ENCODE results near the gene ARRDC4. TPM values are rescaled to one million over a fixed set of nuclear protein-coding genes. Genes with fewer than 3 reads are reported as not detected.
A peak's percentile ranks its signal among the peaks of the same experiment; 100 is the strongest.

Gene ARRDC4
- total RNA-seq, 4 donors from 2014 or later: 10.2 to 45.1 (median 25.0) TPM

GRCh38 chr15:97995192-97995591 is 34.7 kb downstream of the ARRDC4 start:
- no peak overlapping the region for H3K4me3 ChIP-seq
- no peaks in the 10 kb centered on the region for H3K27me3 ChIP-seq
- H3K27ac ChIP-seq: no peak overlapping the region
- TF ChIP-seq, protein P1, sequence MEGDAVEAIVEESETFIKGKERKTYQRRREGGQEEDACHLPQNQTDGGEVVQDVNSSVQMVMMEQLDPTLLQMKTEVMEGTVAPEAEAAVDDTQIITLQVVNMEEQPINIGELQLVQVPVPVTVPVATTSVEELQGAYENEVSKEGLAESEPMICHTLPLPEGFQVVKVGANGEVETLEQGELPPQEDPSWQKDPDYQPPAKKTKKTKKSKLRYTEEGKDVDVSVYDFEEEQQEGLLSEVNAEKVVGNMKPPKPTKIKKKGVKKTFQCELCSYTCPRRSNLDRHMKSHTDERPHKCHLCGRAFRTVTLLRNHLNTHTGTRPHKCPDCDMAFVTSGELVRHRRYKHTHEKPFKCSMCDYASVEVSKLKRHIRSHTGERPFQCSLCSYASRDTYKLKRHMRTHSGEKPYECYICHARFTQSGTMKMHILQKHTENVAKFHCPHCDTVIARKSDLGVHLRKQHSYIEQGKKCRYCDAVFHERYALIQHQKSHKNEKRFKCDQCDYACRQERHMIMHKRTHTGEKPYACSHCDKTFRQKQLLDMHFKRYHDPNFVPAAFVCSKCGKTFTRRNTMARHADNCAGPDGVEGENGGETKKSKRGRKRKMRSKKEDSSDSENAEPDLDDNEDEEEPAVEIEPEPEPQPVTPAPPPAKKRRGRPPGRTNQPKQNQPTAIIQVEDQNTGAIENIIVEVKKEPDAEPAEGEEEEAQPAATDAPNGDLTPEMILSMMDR (IDR thresholded peaks at IDR 0.05): no peak
- no peak for TF ChIP-seq POLR2A (IDR thresholded peaks at IDR 0.05)
- H3K9me3 ChIP-seq: no peaks in the 10 kb centered on the region
- H3K36me3 ChIP-seq: no peaks in the 10 kb centered on the region
- H3K4me1 ChIP-seq: no peaks in the 10 kb centered on the region
- DNase-seq: no peak
- intact Hi-C loops (cut with DNase I; ENCODE audit: low total_unique reads): no loop called here

DNA sequence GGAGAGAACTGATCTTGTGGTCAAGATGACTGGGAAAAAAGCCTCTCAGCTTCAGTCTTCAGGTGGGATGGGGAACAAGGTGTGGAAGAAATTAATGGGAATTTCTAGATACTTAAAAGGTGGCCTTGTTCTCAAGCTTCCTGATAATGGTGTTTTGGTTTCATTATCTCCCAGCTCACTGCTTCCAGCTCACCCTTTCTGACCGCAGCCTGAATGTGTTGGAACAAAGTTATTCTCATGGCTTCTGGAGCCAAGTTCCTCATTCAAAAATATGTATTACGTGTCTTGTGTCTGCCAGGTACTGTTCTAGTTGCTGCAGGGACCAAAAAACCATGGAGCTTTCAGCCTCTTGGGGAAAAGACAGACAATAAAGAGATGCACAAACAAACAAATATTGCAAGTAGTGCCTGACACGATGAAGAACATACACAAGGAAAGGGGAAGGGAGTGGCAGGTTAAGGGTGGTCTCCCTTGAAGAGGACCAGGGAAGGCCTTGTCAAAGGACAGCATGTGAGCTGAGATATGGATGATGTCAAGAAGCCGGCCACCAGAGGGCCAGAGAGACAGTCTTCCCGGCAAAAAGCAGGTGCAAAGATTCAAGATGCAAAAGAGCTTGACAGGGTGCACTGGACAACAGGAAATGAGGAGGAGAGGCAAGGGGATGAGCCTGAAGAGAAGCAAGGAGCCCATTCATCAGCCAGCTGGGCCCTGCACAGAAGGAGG is 35.5 kb downstream of the ARRDC4 start:
- Histone ChIP-seq H3K27me3 (no peaks in the 10 kb centered on the region), H3K4me1 (no peaks in the 10 kb centered on the region), H3K36me3 (no peaks in the 10 kb centered on the region), H3K4me3 (no peak overlapping the region), H3K27ac (no peak overlapping the region), H3K9me3 (no peaks in the 10 kb centered on the region)
- intact Hi-C loops (cut with DNase I; ENCODE audit: low total_unique reads): no loop called here
- TF ChIP-seq POLR2A (IDR thresholded peaks at IDR 0.05): no peak
- TF ChIP-seq, protein P1 (IDR thresholded peaks at IDR 0.05): no peak
- DNase-seq: peak; percentile 18 to 23

DNA sequence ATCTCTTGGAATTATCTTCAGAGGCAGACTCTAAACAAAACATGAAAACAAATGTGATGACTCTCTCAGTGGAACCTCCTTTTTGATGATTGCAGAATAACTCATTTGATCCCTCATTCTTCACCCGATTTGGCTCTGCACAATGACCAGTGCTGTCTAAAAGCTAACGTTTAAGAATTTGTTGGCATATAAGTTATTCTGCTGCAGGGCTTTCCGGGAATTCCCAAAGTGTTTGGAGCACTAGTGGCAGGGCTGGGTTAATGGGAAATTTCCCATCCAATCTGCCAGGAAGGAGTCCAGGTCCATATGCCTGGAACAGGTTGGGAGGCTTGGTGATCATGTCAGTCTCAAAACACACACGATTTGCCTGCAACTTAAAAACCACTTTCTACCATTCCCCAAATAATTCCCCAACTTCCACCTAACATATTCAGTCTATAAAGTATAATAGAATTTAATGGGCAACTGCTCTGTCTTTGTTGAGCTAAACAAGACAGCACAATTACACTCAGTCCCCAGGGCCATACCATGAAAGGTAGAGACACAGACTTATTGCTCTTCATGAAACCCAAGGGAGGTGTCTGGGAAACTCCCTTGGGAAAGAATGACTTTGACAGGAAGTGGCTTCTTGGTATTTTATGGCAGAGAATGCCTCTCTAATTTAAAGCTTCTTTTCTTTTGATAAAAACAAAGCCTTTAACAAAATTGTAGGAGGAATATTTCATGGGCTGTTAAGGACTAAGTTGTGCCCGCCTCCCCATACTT is 38.0 kb downstream of the ARRDC4 start:
- H3K27ac ChIP-seq: no peak overlapping the region
- TF ChIP-seq POLR2A (IDR thresholded peaks at IDR 0.05): no peak
- TF ChIP-seq, protein P1 (IDR thresholded peaks at IDR 0.05): no peak
- intact Hi-C loops (cut with DNase I; ENCODE audit: low total_unique reads): no loop called here
- no peaks in the 10 kb centered on the region for H3K9me3 ChIP-seq
- no peaks in the 10 kb centered on the region for H3K27me3 ChIP-seq
- H3K4me1 ChIP-seq: no peaks in the 10 kb centered on the region
- no peak for DNase-seq
- H3K36me3 ChIP-seq: no peaks in the 10 kb centered on the region
- no peak overlapping the region for H3K4me3 ChIP-seq

GRCh38 chr15:98000249-98001203 is 40.0 kb downstream of the ARRDC4 start:
- Histone ChIP-seq H3K9me3 (no peaks in the 10 kb centered on the region), H3K36me3 (no peaks in the 10 kb centered on the region), H3K27me3 (no peaks in the 10 kb centered on the region), H3K4me3 (no peak overlapping the region), H3K4me1 (no peaks in the 10 kb centered on the region), H3K27ac (no peak overlapping the region)
- no peak for DNase-seq
- intact Hi-C loops (cut with DNase I; ENCODE audit: low total_unique reads): no loop called here
- no peak for TF ChIP-seq POLR2A (IDR thresholded peaks at IDR 0.05)
- TF ChIP-seq, protein P1 (IDR thresholded peaks at IDR 0.05): no peak

All from uterus (tissue), 4 donors.